ENCODE results near the gene GNG14. TPM values are rescaled to one million over a fixed set of nuclear protein-coding genes. Genes with fewer than 3 reads are reported as not detected.

Gene GNG14
- total and polyA plus RNA-seq, 2 experiments from 2014 or later = not detected

- H3K4me3 ChIP-seq = peak overlapping the region; percentile 90
- H2AFZ ChIP-seq = no peak overlapping the region
- H3K36me3 ChIP-seq (ENCODE audit: insufficient read depth) = peaks cover 6% of the 10 kb centered on the region; the same call in 1 of the 2 replicates
- Mint-ChIP-seq H3K4me3 (peak overlapping the region; percentile 90), H3K36me3 (ENCODE audit: low read depth) (peaks cover 18% of the 10 kb centered on the region), H3K27me3 (ENCODE audit: insufficient read depth, low read depth, poor library complexity) (peaks cover 17% of the 10 kb centered on the region), H3K9me3 (no peaks in the 10 kb centered on the region; the same call in 2 of the 3 replicates), H3K4me1 (peaks cover 5% of the 10 kb centered on the region), H3K27ac (no peak overlapping the region)
- no peak overlapping the region for H3K27ac ChIP-seq (ENCODE audit: low read depth)
- H3K79me2 ChIP-seq (replicated peaks; ENCODE audit: insufficient read depth) = no peaks in the 10 kb centered on the region
- 0 out of 2 replicates have a peak, but pooled peaks cover 4% of the 10 kb centered on the region for H3K4me1 ChIP-seq (ENCODE audit: insufficient read depth)
- peak overlapping the region; percentile 78 for H3K4me2 ChIP-seq
- H3F3A ChIP-seq (replicated peaks; ENCODE audit: low read depth) = peaks cover 31% of the 10 kb centered on the region
- ATAC-seq (no peak), DNase-seq (ENCODE audit: low spot score) (no peak)
- no peaks in the 10 kb centered on the region for H3K27me3 ChIP-seq (ENCODE audit: insufficient read depth)
- no peak for TF ChIP-seq ZNF331 (CRISPR knock-in tag; IDR thresholded peaks at IDR 0.05; ENCODE audit: low read depth)
- no peak for TF ChIP-seq EZH2phosphoT487 (IDR thresholded peaks at IDR 0.05; ENCODE audit: unreplicated experiment)
- no peak for TF ChIP-seq REST (IDR thresholded peaks at IDR 0.05; ENCODE audit: unreplicated experiment)
- no peak for TF ChIP-seq CREB1 (CRISPR knock-in tag; IDR thresholded peaks at IDR 0.05; ENCODE audit: low read depth)
- TF ChIP-seq ZNF462 (CRISPR knock-in tag; IDR thresholded peaks at IDR 0.05) = no peak
- no peak for TF ChIP-seq STAT1 (IDR thresholded peaks at IDR 0.05; ENCODE audit: unreplicated experiment)
- TF ChIP-seq POLR2AphosphoS5 (IDR thresholded peaks at IDR 0.05; ENCODE audit: low read depth) = no peak
- no peak for TF ChIP-seq CTCF (conservative IDR thresholded peaks at IDR 0.05; ENCODE audit: low read depth in 2 of 2)
- no peak for TF ChIP-seq EZH2 (IDR thresholded peaks at IDR 0.05; ENCODE audit: low read depth, unreplicated experiment)
- TF ChIP-seq, protein P1, sequence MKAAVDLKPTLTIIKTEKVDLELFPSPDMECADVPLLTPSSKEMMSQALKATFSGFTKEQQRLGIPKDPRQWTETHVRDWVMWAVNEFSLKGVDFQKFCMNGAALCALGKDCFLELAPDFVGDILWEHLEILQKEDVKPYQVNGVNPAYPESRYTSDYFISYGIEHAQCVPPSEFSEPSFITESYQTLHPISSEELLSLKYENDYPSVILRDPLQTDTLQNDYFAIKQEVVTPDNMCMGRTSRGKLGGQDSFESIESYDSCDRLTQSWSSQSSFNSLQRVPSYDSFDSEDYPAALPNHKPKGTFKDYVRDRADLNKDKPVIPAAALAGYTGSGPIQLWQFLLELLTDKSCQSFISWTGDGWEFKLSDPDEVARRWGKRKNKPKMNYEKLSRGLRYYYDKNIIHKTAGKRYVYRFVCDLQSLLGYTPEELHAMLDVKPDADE (IDR thresholded peaks at IDR 0.05) = no peak
- TF ChIP-seq NANOG (IDR thresholded peaks at IDR 0.05; ENCODE audit: borderline replicate concordance) = no peak
- TF ChIP-seq ZNF114 (CRISPR knock-in tag; IDR thresholded peaks at IDR 0.05) = no peak
- no peak for TF ChIP-seq JUNB (IDR thresholded peaks at IDR 0.05; ENCODE audit: unreplicated experiment)
- H3K9me2 ChIP-seq (ENCODE audit: insufficient read depth) = no peaks in the 10 kb centered on the region
- 0 out of 2 replicates have a peak, but pooled peaks cover 4% of the 10 kb centered on the region for H4K20me1 ChIP-seq (replicated peaks; ENCODE audit: insufficient read depth)
These were observed 7.7 kb downstream of the GNG14 start for GRCh38 chr19:12695514-12695913.

Measured in GM23338 (cell line).